Erythroblast (primary cell): ENCODE results near the gene ARHGAP24.

ENCODE experiments used
- DNase-seq, 2 experiments: peaks; one replicate each; lab custom pipeline; 2025; lab: John Stamatoyannopoulos, UW
- GATA1 ChIP-seq: IDR thresholded peaks from 2 replicates; pipeline ENCODE4 v1.6.1; 2011; ENCODE audit warnings: low read depth, mild to moderate bottlenecking, control low read depth, low read length, moderate library complexity
- POLR2A ChIP-seq: IDR thresholded peaks from 2 replicates; pipeline ENCODE4 v1.6.1; 2011; ENCODE audit warnings: mild to moderate bottlenecking, low read length

The ARHGAP24 gene

DNA sequence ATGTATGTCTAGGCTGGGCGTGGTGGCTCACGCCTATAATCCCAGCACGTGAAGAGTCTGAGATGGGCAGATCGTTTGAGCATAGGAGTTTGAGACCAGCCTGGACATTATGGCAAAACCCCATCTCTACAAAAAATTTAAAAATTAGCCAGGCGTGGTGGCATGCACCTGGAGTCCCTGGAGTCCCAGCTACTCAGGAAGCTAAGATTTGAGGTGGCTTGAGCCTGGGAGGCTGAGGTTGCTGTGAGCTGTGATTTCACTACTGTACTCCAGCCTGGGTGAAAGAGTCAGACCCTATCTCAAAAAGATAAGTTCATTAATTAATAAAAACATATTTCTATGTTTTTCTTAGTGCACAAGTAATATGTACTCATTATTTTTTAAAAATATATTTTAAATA is 238.1 kb downstream of the ARHGAP24 start:
- no peak for DNase-seq
- no peak for TF ChIP-seq GATA1
- TF ChIP-seq POLR2A, result no peak

DNA sequence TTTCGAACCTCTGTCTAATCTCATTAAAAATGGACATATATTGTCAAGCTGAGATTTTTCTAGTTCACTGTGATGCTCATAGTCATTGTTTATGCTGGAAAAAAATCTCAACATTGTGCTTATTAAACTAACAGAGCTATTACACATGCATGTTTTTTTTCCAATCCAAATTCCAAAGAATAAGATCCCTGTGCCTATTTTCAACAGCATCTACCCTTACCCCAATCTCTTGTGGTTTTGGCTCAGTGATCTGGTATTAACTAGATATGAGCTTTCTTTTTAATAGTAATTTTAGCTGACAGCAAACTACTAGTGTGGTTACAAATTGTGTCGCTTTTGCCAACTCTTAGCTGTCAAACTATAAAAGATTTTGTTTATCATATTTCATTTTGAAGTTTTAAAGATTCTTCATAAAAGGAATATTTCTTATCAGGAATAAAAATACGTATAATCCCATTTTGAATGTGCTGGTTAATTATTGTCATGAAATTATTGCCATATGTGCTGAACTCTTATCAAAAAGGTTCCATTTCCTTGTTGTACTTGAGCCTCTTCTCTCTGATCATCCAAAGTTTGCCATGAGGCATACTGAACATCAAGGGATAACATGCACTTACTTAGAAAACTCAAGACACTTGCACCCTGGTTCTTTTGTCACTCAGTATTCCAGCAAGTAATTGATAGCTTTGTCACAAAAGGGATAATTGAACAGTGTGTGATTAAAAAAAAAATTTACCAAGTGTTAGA is 241.2 kb downstream of the ARHGAP24 start:
- DNase-seq, result no peak
- TF ChIP-seq POLR2A (no peak), GATA1 (no peak)

- no peak for DNase-seq
- TF ChIP-seq GATA1 (no peak), POLR2A (no peak)
Measured at GRCh38 chr4:85717351-85717750, 242.4 kb downstream of the ARHGAP24 start.

GRCh38 chr4:85717847-85718246 is 242.9 kb downstream of the ARHGAP24 start:
- TF ChIP-seq GATA1 (no peak), POLR2A (no peak)

DNA sequence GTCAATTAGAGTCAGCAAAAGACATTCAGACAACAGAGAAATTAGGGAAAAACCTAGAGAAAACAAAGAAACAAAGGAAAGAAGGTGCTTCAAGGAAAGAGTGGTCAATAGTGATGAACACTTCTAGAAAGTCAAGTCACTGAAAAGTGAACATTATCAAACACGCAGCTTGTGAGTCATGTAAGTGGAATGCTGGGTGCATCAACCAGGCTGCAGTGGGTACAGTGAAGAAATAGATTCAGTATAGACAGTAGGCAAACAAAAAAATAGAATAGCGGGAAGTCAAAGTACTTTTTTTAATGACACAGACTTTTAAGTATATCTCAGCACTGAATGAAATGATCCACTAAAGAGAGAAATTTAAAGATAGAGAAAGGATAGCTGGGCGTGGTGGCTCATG is 245.8 kb downstream of the ARHGAP24 start:
- TF ChIP-seq POLR2A (no peak), GATA1 (no peak)
- DNase-seq, result no peak

More at GRCh38 chr4:85717847-85718246, 242.9 kb downstream of the ARHGAP24 start:
- no peak for DNase-seq

DNA sequence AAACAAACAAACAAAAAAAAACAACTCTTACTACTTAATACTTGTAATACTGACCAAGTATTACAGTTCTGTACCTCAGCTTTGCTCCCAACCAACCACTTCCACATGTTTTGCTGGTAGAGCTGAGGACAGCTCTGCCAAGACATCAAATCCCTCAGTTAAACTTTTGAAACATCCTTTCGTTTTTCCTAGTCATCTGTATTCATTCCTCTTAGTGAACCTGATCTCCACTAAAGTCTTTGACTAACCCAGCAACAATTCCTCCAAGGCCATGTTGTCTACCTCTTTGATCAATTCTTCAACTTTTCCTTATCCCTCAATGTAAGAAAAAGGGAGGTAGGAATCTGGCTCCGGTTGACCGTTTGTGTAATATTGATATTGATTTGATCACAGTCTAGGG is 247.5 kb downstream of the ARHGAP24 start:
- no peak for DNase-seq
- TF ChIP-seq POLR2A (no peak), GATA1 (no peak)

DNA sequence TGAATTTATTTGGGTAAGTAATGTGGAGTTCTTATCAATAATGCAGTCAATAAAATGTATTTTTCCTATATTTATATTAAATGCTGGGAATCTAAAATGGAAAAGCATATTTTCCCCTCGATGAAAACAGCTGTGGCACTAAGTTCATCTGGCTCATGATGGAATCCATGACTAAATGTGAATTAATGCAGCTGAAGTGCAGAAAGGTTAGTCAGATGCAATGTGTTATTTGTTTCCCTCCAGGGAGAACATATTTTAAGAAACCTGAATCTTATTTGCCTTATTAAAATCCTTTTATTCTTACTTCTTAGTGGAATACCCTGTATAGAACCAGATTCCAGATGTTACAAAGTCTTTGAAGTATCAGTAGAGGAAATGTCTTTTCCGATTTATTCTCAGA is 247.9 kb downstream of the ARHGAP24 start:
- no peak for TF ChIP-seq POLR2A
- no peak for TF ChIP-seq GATA1
- no peak for DNase-seq

DNA sequence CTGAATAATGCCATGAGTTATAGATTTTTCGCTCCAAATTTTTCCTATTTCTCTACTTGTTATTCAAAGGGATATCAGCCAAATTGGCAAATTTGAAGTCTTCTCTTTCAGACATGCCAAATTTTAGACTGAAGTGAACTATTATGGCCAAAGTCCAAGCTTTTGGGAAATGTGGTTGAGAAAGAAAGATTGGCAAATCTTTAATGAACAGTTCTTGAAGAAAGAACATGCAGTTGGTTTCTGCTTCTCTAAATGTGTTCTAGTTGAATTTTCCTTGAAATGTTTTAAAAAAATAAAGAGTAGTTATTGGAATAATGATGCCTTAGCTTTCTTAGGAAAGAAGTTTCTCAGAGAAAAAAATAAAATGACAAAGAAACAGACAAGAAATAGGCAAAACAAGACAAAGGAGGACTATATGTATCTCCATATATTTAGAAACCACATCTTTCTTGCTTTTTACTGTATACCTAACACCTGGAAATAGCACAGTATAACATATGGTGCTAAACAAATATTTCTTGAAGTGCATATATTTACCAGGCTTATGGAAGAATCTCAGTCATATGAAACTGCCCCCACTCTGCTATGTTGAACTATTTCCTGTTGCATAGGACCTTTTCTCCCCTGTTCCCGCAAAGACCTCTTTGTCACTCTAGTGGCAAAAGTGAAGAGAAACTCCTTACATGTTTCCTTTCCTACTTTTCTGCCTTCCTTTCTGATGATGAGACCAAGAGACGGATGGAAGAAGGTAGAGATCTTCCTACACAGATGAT is 250.0 kb downstream of the ARHGAP24 start:
- TF ChIP-seq GATA1, result no peak
- no peak for TF ChIP-seq POLR2A
- DNase-seq, result no peak

DNA sequence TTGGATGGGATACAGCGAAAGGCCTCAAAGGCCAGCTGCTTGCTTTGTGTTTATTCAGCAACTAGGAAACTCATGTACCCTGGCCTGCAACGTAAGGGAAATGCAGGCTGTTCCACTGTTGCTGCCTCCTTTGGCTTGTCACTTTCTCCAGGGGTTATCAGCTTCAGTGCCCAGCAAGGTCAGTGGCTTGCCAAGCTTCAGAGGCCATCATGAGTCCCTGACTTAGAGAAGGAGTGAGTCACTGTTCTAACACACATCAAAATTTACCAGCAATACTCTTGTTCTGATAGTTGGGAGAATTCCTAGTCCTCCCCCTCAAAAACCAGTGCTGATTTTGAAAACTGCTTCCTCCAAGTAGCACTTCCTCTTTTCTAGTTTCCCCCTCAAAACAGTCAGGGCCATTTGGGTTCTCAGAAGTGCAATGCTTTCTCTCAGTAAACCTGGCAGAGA is 250.8 kb downstream of the ARHGAP24 start:
- DNase-seq, result no peak
- no peak for TF ChIP-seq GATA1
- no peak for TF ChIP-seq POLR2A

DNA sequence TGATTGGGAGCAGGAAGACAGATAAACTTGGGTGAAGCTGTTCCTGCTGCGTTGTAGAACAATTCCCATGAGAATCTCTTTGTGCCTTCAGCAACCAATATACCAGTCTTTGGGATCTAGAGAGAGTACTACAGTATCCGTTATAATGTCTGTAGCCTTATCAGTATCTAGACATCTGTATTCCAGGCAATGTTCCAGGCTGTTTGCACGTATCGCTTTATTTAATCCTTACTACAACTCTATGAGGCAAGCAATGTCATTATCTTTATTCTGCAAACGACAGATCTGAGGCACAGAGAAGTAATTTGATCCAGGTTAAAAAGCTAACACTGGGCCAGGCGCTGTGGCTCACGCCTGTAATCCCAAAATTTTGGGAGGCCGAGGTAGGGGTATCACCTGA is 251.6 kb downstream of the ARHGAP24 start:
- TF ChIP-seq POLR2A (no peak), GATA1 (no peak)

GRCh38 chr4:85728464-85728863 is 253.5 kb downstream of the ARHGAP24 start:
- DNase-seq, result no peak
- TF ChIP-seq GATA1, result no peak
- TF ChIP-seq POLR2A, result no peak

More for the DNA sequence above, 251.6 kb downstream of the ARHGAP24 start:
- no peak for DNase-seq

DNA sequence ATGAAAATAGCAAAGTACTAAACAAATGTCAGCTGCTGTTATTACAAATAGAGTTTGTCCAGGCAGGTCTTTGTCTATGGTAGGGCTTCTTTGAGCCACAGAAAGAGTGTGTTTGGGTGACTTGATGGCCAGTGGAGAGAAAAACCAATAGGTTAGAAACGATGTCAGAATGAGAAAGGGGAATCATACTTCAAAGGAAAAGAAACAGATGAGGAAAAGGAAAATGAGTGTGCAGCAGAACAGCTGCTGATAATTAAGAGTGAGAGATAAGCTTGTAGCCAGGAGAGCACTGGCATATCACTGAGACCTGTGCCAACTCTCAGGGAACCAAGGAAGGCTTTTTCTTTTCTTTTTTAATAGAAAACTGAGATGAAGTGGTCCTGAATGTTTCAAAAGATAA is 257.2 kb downstream of the ARHGAP24 start:
- no peak for DNase-seq
- TF ChIP-seq GATA1 (no peak), POLR2A (no peak)

GRCh38 chr4:85733798-85734197 is 258.8 kb downstream of the ARHGAP24 start:
- TF ChIP-seq POLR2A (no peak), GATA1 (no peak)
- DNase-seq, result no peak

GRCh38 chr4:85734424-85734831 is 259.5 kb downstream of the ARHGAP24 start:
- no peak for TF ChIP-seq POLR2A
- no peak for DNase-seq

GRCh38 chr4:85736571-85736970 is 261.6 kb downstream of the ARHGAP24 start:
- DNase-seq, result no peak
- no peak for TF ChIP-seq POLR2A
- no peak for TF ChIP-seq GATA1
